Neural cell (in vitro differentiated cells): ENCODE results near the gene ZCCHC24.

ENCODE experiments used
- EZH2 ChIP-seq: fragments of 200-600, 300-800 bp; shearing (Covaris generic), sonication (generic); IDR thresholded peaks from 2 replicates; pipeline ENCODE4 v1.6.1; 2014; ENCODE audit warnings: antibody characterized with exemption, low read length, borderline replicate concordance, mild to moderate bottlenecking; ENCODE audit not compliant: insufficient read depth, poor library complexity, severe bottlenecking
- RAD21 ChIP-seq: fragments of 450-650 bp; conservative IDR thresholded peaks from 2 replicates; pipeline ENCODE4 v1.6.1; 2014; ENCODE audit warnings: antibody characterized with exemption, mild to moderate bottlenecking, moderate library complexity
- TAF1 ChIP-seq: IDR thresholded peaks from 2 replicates; pipeline ENCODE4 v1.6.1; 2012; ENCODE audit warnings: low read depth
- TF ChIP-seq, protein P1 (sequence below): fragments of 450-650 bp; IDR thresholded peaks from 2 replicates; pipeline ENCODE4 v1.5.1; 2014; ENCODE audit warnings: antibody characterized with exemption, mild to moderate bottlenecking, moderate library complexity; ENCODE audit not compliant: poor library complexity, severe bottlenecking

- TF ChIP-seq EZH2 (no peak), TAF1 (no peak), RAD21 (no peak)
- TF ChIP-seq, protein P1, sequence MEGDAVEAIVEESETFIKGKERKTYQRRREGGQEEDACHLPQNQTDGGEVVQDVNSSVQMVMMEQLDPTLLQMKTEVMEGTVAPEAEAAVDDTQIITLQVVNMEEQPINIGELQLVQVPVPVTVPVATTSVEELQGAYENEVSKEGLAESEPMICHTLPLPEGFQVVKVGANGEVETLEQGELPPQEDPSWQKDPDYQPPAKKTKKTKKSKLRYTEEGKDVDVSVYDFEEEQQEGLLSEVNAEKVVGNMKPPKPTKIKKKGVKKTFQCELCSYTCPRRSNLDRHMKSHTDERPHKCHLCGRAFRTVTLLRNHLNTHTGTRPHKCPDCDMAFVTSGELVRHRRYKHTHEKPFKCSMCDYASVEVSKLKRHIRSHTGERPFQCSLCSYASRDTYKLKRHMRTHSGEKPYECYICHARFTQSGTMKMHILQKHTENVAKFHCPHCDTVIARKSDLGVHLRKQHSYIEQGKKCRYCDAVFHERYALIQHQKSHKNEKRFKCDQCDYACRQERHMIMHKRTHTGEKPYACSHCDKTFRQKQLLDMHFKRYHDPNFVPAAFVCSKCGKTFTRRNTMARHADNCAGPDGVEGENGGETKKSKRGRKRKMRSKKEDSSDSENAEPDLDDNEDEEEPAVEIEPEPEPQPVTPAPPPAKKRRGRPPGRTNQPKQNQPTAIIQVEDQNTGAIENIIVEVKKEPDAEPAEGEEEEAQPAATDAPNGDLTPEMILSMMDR = no peak
Observed at GRCh38 chr10:79392020-79392398, 53.4 kb downstream of the ZCCHC24 start.
